Right hindlimb (tissue), 1 donor: ENCODE measurements around the gene PPP2R2B.

Experiments used
- DNase-seq: peaks from one replicate; pipeline ENCODE4 v3.0.0-alpha.2; 2018

PPP2R2B gene

DNA sequence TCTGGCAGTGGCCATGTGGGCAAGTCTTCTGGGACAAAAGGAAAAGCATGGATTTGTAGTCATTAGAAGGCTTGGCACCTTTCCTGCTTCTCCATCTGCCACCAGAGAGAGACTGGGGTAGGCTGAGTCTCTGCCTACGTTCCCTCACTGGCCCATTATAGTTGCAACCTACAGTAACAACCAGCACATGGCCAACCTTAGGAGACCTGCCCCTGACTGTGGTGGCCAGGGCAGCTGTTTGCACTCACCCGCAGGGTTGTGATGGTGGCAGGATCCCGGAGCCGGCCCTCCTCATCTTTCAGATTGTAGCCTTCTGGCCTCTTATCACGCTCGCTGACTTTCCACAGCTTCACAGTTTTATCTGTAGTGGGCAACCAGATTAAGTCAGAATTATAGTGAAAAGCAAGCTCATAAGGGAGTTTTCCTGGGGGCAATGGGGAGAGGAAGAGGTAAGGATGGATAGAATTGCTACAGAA, 187.6 kb downstream of the PPP2R2B start:
- DNase-seq, result no peak

DNA sequence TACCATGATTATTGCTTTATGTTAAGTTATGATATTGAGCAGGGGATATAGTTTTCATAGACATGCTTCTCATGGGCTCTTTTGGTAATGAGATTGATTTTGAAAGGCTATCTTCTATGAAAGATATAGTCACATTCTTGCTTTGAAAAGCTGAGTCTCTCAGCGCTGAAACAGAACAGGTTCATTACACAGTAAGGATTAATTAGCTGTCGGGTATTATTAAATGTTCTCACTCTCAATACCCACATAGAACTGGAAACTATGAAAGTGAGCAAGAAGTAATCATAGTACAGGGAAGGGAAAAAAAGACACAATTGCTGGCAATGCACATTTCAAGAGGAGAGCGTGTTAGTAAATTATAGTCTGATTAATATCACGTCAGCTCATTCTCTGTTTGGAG, 190.9 kb downstream of the PPP2R2B start:
- DNase-seq, result no peak

DNA sequence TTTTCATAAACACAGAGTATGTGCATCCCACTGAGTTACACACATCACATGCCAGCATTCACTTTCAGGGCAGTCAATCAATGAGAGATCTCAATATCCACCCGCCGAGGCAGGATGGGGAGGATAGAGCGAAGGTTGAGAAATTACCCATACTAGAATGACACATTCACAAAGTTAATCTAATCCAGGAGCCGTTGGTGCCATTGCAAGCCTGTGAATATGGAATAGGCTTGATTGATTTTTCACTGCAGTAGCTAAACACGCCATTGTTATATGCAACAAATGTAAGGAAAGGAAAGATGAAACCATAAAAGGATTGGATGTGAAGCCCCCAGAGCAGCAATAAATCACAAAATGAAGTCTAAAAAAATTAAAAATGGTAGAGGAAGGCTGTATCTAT, 194.7 kb downstream of the PPP2R2B start:
- no peak for DNase-seq

DNA sequence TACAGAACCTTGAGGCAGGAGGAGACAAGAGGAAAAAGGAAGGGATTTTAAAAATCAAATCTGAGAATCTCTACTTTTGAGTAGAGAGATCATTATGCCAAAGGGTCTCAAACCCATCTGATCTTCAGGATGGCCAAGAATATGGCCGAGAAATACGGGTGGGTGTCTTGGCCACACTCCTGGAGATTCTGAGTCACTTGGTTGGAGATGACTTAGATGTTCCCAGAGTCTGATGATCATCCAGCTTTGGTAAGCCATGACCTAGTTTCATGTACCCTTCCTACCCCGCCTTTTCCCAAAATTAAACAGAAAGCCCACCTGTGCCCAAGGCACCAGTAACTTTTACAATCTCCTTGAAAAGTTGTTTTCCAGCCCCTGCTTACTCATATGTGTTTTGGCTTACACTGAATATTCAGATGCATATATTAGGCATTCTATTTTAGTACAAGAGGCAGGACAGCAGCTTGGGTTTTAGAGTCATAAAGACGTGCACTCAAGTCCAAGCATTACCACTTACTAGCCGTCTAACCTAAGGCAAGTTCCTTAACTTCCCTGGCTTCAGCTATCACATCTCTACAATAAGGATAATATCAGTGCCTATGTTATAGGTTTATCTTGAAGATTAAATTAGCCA, 195.5 kb downstream of the PPP2R2B start:
- DNase-seq, result no peak

DNA sequence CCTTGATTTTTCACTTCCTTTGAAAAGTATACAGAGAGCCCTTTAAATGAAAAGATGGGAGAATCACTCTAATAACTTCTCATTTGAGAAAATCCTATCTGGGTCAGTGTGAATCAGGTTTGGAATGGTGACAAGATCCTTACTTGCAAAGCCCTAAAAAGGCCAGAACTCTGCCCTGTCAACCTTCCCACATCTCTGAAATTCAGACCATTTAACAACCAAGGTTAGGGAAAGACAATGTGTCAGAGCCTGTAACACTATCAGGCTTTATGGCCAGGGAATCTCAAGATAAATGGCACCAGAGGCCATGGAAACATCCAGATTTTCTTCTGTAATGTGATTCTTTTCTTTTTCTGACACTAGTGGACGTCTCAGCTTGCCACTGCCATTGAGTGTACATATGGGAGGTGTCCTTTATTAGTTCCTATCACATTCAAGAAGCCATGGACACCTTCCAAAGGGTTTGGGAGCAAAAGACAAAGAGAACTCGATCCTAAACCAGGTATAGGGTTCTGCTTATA, 196.9 kb downstream of the PPP2R2B start:
- DNase-seq, result no peak

DNA sequence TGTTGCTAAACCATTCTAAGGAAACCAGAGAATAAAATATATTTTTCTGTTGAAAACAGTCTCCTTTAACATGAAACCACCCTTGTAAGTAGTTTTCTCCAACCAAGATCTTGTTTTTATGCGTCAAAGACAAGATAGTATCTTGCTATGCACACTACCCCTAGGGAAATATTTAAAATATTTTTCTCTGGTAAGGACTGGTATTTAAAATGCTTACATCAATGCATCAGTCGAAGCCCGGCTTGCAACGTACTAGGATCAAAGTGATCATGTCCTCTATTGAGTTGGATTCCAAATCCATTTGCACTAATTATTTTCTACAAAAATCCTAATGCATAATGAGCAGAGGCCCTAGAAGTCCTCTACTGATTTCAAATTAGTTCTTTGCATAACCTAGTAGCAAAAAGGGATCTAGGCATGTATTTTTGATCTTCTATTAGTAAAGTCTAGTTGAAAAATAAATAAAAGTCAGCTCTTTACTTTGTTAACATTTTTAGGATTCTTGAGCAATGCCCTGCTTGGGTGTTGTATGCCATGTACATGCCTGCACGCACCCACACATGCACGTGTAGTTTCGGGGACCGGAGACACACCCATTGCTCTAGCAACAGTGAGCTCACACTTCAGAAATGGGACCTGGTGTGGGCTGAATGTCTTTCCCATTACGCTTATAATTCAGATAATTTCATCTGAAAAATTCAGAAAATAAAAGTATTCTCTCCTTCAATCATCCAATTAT, 197.5 kb downstream of the PPP2R2B start:
- no peak for DNase-seq

DNA sequence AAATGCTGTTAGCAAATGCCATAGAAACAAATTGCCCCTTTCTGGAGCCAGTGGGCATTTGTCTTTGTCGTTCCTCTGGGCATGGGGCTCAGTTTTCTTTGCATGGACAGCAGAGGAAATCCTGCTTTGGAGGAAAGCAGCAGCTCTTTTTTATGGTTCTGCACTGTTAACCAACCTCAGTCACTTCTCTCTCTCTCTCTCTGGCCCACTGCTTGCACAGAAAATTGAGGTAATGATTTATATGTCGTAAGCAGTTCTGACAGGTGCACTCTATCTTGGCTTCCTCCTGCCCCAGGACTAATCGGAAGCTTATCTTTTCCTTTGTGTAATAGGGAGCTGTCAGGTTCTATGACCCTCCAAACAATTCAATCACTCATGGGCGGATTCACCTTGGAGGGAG, 202.9 kb downstream of the PPP2R2B start:
- no peak for DNase-seq

DNA sequence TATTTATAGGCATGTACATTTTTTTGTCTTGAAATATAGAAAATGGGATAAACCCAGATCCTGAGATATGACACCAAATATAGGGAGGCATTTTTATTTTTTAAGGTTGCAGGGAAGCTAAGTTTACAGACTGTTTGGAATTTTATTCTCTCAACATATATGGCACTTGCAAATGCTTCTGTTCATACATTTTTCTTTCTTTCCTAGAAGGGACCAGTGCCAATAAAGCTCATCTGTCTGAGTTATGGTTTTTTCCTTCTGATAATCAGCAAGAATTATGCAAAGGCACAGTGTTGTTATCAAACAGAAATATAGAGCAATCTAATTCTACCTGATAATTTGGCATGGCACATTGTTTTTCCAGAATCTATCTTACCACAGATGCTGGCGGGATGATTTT, 205.7 kb downstream of the PPP2R2B start:
- DNase-seq, result no peak

DNA sequence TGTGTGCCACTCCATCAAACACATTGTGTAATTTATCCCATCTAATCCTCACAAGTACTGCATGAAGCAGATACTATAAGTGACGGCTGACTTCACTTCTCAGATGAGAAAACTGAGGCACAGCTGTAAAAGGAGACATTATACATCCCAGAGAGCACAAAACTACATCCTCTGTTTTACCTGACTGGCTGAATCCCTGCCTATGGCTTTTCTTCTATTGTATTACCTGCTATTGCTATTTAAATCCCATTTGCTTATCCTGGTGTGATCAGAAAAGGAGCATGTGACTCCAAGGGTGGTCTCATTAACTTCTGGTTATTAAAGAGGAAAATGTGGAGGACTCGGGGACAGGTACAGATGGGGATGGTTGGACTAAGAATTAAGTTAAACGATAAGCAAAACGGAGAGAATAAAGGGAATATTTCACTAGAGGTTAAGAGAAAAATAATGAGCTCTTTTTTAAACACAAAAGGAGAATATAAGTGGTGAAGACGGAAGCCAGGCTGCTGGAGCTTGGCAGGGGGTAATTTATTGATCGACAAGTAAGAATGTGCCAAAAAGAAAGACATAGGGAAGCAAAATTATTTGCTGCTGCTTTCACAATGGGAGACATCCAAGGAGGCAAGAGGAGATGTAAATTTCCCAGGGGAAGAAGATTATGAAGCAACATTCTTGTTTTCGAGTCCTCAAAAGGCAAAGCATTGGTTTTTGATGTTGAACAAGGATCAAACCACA, 206.8 kb downstream of the PPP2R2B start:
- DNase-seq, result no peak

DNA sequence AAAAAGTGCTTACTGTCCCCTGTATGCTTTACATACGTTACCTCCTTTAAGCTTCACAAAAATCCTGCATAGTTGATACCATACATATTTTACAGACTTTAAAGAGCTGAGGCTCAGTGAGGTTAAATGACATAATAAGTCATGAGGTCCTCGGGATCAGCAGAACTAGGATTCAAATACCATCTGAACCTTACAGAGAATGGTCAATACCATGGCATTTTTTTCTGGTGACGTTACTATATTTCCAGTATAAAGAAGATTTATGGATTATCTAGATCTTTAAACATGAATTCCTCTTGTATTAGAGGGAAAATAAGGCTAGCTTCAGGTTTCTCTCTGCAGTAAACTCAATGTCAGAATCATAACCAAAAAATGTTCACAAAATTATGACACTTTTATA, 208.9 kb downstream of the PPP2R2B start:
- DNase-seq, result no peak

DNA sequence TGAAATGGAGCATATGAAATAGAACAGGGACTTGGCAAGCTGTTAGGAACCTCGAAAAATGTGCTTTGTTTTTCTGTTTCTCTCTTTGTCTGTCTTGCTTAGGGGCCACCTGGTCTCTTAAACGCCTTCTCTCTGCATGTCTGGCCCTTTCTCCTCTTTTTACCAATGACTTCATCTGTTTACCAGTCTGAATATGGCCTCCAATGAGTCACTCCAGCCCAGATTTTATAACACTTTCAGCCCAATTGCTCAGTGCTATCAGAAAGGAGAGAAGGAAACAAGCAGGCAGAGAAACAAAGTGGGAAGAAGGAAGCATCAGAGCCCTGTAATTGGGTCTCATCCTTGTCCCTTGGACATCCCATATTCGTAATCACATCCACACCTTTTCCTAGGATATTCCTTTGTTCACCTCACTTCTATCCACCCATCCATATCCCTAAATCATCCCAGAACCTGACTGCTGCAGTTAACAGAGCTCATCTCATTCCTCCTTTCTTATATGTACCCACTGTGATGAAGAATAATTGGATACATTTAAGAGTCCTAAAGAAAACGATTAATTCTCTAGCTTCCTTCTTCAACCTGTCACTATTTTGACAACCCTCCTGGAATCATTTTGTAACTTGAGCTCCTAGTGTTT, 210.8 kb downstream of the PPP2R2B start:
- no peak for DNase-seq

DNA sequence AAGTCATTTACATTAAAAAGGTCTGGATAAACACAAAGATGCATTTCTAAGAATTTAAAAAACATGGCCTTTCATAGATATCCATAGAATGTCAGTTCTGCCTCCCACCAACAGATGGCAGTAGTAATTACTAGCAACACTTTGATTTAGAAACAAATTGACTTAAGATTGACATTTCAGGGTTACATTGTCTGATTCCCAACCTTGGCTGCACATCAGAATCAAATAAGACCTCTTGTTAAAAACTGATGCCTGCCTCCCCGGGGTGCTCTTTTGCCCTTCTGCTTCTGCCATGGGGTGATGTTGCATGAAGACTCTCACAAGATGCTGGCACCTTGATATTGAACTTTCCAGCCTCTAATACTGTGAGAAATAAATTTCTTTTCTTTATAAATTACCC, 216.3 kb downstream of the PPP2R2B start:
- no peak for DNase-seq

DNA sequence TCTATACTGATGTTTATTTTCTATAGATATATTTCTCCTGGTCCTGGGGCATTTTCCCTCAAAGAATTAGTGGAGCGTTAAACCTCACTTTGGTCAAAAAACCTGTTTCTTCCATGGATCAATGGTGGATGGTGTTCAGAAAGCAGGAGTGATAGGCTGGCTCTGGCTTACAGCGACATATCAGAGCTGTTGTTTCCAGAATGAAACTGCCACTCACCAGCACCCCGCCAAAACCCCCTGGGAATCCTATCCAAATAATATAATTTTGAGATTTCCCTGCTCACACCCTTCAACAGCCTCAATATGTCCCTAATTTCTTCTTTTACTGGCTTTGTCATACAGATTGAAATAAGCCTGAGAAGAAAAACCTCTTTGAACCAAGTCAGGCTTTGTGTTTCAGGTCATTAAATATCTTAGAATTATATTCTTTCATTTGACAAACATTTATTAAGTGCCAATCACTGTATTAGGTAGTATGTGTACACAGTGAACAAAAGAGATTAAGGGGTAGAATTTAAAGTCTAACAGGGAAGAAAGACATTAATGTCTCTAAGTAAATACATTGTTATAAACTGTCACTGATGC, 218.1 kb downstream of the PPP2R2B start:
- no peak for DNase-seq

DNA sequence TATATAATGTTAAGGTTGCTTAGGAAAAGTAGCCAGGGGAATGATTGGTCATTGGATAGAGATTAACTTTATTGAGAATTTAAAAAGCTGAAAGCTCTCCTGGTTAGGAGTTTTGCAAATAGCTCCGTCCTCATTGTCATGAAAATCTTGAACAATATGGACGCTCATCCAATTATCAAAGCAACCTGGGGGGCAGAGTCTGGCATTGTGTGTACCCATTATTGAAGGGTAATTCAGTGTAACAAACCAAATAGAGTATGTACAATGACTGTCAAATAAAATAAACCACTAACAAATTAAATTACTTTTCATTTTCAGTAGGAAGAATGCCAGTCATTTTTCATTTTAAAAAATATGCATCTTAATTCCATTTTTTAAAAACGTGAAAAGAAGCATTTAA, 218.6 kb downstream of the PPP2R2B start:
- DNase-seq, result no peak

DNA sequence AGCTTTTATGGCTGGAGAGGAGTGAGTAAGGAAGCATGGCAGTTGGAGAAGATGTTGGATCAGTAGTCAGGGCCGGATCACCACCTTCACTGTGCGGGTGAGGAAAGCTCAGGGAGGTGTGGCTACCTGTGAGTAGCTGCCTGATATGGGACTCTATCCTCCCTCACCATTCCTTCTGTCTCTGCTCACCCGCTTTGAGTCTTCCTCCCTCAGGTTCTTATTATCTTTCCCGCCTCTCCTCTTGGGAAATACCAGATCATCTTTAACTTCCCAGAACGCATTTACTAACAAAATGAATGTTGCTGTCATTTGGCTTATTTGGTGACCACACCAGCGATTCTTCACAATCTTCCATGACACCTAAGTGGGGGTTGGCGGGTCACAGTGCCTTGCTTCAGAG, 221.9 kb downstream of the PPP2R2B start:
- no peak for DNase-seq

DNA sequence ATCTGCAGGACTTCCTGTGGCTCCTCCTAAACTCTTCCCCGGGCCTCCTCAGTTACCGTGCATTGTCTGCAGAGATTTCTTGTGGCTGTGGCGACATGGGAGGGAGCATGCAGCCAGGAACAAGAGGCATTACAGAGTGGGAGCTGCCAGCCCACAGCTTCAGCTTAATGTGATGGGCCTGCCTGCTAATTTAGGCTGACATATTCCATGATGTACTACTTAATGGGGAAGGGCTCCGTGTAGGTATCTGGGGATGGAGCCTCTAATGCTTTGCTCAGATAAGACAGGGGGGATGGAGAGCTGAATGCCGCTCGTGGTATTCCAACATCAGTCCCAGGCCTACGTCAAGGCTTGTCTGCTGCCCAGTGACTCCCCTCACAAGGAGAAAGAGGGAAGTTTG, 225.0 kb downstream of the PPP2R2B start:
- DNase-seq, result no peak

DNA sequence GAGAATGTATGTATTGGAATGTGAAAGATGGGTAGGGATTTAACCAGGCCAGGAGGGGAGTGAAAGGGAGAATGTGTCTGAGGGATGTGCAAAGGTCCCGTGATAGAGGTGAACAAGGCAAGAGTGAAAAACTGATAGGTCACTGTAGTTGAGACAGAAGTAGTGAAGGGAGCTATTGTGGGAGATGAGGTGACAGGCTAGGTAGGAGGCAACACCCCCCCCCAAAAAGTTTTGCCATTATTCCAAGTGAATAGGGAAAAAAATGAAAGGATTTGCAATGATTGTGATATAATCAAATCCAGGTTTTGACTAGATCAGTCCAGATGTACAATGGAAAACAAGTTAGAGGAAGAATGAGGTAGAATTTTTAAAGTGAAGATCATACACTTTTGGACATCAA, 226.0 kb downstream of the PPP2R2B start:
- no peak for DNase-seq

DNA sequence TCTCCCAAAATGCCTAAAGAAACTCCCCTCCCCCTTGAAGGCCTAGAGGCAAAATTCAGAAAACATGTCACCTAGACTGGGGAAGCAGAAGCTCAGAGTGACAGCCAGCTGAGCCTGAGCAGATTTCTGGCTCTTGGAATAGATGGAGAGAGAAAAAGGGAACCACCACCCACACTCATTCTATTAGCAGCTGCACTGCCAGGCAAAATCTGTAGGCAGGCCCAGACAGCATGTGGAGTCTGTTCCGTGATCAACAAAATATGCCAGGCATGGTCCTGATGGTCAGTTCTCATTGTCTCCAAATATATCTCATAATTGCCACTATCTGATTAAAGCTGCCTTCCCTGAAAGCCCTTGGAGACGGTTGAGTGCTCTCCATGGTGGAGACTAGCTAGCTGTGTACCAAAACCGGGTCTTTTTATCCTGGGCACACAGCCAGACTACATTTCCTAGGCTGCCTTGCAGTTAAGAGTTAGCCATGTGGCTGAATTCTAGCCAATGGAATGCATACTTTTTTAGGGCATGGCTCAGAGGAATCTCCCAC, 230.8 kb downstream of the PPP2R2B start:
- DNase-seq, result no peak

DNA sequence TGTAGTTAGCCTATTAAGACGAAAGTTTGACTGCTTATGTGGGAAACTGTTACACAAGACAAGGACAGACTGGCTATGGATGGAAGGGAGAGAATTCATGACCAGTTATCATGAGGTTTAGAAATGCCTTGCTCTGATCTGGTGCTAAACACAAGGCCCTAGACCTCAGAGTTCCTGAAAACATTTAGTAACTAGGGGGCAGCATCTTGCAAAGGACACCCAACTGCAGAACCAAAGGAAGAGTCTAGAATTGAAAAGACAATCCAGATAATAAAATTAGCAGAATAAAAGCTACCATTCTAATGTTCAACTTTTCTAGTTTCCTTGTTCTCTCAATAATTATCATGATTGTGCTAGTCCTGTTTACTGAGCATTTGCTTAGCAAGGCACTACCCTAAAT, 232.1 kb downstream of the PPP2R2B start:
- no peak for DNase-seq

DNA sequence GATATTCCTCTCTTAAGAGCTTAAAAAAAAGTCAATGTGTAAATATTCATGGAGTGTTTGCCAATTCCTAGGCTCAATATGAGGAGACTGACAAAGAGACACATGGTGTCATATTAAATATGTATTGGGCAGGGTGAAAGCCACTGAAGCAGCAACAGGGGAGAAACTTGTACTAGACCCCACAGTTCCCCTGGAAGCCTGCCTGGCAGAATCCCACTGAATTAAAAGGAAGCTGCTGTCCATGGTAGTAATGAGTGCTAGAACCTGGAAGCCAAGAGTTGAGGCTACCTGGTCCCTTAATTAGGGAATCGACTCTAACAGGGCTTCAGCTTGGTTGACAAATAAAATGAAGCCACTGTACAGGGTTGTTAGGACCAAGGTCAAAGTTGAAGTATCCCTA, 233.2 kb downstream of the PPP2R2B start:
- no peak for DNase-seq

DNA sequence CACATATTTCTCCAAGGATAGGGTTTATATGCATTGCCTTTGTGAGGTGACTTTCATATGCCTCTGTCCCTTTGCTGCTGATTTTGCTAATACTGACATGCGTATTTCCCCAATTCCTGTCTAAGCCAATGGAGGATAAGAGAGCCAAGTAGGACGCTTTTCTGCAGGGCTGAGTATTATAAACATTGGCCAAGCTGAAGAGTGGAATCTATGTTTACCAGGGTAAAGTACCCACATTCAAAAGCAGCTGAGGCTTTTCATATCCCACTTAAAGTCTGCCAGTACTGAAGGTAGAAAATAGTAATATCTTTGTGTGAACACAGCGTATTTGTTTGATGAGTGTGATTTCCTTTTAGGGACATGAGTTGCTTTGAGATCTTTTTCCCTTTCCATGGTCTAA, 233.7 kb downstream of the PPP2R2B start:
- no peak for DNase-seq

DNA sequence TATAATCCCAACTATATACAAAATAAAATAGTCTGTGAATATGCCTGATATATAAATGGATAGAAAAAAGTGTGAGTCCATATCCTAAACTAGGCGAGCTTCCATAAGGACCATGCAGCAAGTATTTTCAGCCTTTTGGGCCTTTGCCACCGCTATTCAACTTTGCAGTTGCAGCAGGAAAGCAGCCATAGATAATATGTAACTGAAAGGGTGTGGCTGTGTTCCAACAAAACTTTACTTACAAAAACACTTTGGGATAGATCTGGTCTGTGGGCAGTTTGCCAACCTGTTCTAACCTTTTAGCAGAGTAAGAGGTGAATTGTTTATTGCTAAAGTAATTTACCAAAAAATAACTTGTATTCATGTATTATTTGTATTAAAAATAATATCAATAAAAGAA, 234.8 kb downstream of the PPP2R2B start:
- no peak for DNase-seq

DNA sequence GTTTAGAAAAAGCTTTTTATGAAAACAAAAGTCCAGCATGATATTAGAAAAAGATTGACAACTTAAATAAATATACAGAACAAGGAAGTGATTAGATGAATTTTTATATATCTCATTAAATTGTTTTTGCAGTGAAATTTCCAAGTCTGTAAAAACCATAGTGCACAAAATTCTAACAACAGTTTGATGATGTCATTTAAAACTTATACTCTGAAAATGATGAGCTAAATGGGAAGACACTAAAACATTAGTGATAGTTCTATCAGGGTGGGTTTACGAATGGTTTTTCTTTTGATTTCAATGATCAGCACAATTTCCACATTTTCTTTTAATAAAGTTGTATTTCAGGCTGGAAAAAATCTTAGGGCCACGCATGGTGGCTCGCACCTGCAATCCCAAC, 236.1 kb downstream of the PPP2R2B start:
- no peak for DNase-seq
